Psoas muscle (tissue), 8 donors: ENCODE measurements around the gene ZC3H18. TPM values are rescaled to one million over a fixed set of nuclear protein-coding genes. Genes with fewer than 3 reads are reported as not detected.
A peak's percentile ranks its signal among the peaks of the same experiment; 100 is the strongest.

Source experiments
- ATAC-seq, 4 donors: fragments of 200-7000 bp; cut with Tn5 transposase; one replicate each; pipeline ENCODE4 v1.9.1; 2020; ENCODE audit warnings: moderate library complexity in 3 of 4, mild to moderate bottlenecking in 2 of 4
- DNase-seq, 2 donors: peaks; one replicate each; pipeline ENCODE4 v3.0.0-alpha.2; 2020
- H3K27ac ChIP-seq: fragments of 200-600 bp; one replicate; pipeline ENCODE4 v1.8.0; 2022
- H3K27me3 ChIP-seq, 3 donors: fragments of 200-600 bp in 1 of 3; one replicate each; pipeline versions ENCODE4 v1.6.1 to v1.8.0; 2013 to 2022; ENCODE audit warnings: low read length in 2 of 3, mild to moderate bottlenecking in 2 of 3, moderate library complexity in 1 of 3; ENCODE audit not compliant: insufficient read depth in 3 of 3
- H3K36me3 ChIP-seq, 2 donors: fragments of 200-600 bp in 1 of 2; one replicate each; pipeline versions ENCODE4 v1.6.1 to v1.8.0; 2013 to 2022; ENCODE audit warnings: low read depth in 1 of 2, mild to moderate bottlenecking in 1 of 2, moderate library complexity in 1 of 2; ENCODE audit not compliant: insufficient read depth in 1 of 2
- H3K4me1 ChIP-seq: fragments of 200-600 bp; one replicate; pipeline ENCODE4 v1.8.0; 2022
- H3K4me3 ChIP-seq: fragments of 200-600 bp; one replicate; pipeline ENCODE4 v1.8.0; 2022; ENCODE audit warnings: mild to moderate bottlenecking
- H3K9me3 ChIP-seq: fragments of 200-600 bp; one replicate; pipeline ENCODE4 v1.8.0; 2022
- WGBS, 3 donors: extraction: QIAGEN DNeasy Blood & Tissue Kit; methylation state at CpG; one replicate each; pipeline versions ENCODE4 v1.1.6 to v1.1.7; 2013; 5-methylcytosine and 5-hydroxymethylcytosine counted together
- intact Hi-C, 2 donors: fragments of 100-400 bp; cut with DNase I; formaldehyde crosslinking; loops; one replicate each; pipeline versions ENCODE4 v1.11.0 to v1.14.2; 2022
- polyA plus RNA-seq, 3 donors: library from polyadenylated mRNA; stranded (reverse); fragments of 200-250 nt; gene quantifications; one replicate each; pipeline ENCODE4 v1.2.3, GENCODE V29; 2013
- total RNA-seq, 4 donors: library from RNA; stranded (reverse); fragmentation: NEBNext Ultra II Directional in 2 of 4; extraction: Animal tissue kit (Norgen Biotek cat#: 25700) in 2 of 4; gene quantifications; one replicate each; pipeline versions ENCODE4 v1.2.1 to v1.2.4, GENCODE V29; 2021 to 2023
- TF ChIP-seq, protein P1 (sequence below): fragments of 200-600 bp; IDR thresholded peaks from one replicate; pipeline ENCODE4 v1.8.0; 2022; ENCODE audit warnings: antibody characterized with exemption
- donor health status: healthy with polysubstance abuse.
- donor health status: DM: no; HTN: no; CAD: no; lungs with moderate emphysema.
- donor health status: Bipolar disorder and iron deficiency.
- donor health status: healthy.
- donor health status: DM: yes; HTN: yes; CAD: no.
- donor health status: DM: no; HTN: no; CAD: no.
- donor health status: DM: no; HTN: no; CAD: no.
- donor health status: DM: yes; HTN: yes; CAD: no.

Gene ZC3H18
- total and polyA plus RNA-seq, 7 donors: 19.9 to 36.0 (median 28.5) TPM

DNA sequence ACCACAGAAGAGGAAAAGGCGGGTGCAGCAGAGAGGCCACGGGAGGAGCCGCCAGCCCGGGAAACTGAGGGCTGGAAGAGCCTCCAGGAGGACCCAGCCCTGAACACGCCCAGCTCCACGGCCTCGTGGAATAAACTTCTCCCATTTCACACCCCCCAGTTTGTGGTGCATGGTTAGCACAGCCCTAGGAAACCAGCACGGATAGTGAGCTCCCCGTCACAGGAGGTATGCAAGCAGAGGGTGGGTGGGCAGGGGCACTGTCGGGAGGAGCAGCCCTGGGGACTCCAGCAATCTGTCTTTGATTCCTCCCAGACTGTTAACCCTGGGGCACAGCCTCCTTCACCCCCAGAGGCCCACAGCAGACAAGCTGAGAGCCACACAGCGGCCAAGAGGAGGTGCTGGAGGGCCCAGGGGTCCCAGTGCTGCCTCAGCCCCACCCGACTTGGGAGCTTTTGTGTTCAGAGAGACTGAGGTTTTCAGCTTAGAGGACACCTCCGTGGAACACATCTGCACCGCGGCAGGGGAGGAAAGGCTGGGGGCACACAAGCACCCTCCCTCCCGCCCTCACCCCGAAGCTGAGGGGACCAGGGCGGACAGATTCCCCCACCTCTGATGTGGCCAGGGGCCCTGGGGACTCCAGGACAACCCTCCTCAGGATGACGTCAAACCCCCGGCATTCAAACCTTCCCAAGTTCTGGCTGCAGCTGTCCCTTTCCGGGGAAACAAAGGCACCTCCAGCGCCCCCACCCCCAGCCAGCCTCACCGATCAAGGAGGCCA is 66.5 kb downstream of the ZC3H18 start:
- no peak for ATAC-seq
- Histone ChIP-seq H3K9me3 (no peaks in the 10 kb centered on the region), H3K27me3 (peaks cover 0 to 34% (median 16%) of the 10 kb centered on the region in 3 donors), H3K4me1 (no peaks in the 10 kb centered on the region), H3K27ac (no peak overlapping the region), H3K36me3 (peaks cover 0 to 17% of the 10 kb centered on the region in 2 donors), H3K4me3 (no peak overlapping the region)
- TF ChIP-seq, protein P1, sequence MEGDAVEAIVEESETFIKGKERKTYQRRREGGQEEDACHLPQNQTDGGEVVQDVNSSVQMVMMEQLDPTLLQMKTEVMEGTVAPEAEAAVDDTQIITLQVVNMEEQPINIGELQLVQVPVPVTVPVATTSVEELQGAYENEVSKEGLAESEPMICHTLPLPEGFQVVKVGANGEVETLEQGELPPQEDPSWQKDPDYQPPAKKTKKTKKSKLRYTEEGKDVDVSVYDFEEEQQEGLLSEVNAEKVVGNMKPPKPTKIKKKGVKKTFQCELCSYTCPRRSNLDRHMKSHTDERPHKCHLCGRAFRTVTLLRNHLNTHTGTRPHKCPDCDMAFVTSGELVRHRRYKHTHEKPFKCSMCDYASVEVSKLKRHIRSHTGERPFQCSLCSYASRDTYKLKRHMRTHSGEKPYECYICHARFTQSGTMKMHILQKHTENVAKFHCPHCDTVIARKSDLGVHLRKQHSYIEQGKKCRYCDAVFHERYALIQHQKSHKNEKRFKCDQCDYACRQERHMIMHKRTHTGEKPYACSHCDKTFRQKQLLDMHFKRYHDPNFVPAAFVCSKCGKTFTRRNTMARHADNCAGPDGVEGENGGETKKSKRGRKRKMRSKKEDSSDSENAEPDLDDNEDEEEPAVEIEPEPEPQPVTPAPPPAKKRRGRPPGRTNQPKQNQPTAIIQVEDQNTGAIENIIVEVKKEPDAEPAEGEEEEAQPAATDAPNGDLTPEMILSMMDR: no peak
- no peak for DNase-seq
- 66 to 72% (median 69%) methylated on average over 22 to 23 of the region's 23 CpGs for WGBS, 3 donors
- intact Hi-C loops: no loop called here

DNA sequence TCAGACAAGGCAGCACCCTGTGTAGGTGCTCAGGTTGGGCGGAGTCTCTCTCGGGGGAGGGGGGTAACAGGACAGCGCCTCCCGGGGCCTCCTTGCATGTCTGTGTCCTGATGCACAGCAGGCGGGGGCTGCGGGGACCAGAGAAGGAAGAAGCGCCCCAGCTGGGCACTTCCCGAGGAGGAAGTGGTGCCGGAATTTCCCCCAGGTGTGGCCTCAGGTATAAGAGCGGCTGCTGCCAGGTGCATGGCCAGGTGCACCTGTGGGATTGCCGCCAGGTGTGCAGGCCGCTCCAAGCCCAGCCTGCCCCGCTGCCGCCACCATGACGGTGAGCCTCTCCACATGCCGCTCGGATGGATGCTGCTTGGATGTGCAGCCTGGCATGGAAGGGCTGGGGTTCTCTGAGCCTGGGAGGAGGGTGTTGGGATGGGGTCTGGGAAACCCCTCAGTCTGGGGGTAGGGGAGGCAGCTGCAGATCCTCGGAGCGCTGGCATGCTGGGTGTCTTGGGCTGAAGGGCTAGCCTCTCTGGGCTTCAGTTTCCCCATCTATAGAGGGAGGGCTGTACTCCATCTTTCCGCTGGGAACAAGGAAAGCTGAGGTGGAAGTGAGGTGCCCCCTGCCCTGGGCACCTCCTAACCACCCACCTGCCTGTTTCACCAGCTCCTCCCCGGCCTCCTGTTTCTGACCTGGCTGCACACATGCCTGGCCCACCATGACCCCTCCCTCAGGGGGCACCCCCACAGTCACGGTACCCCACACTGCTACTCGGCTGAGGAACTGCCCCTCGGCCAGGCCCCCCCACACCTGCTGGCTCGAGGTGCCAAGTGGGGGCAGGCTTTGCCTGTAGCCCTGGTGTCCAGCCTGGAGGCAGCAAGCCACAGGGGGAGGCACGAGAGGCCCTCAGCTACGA is 68.4 kb downstream of the ZC3H18 start, which contains the start of gene IL17C:
TSS of gene IL17C (plus strand) at position 250 of the 908 bp plus-strand sequence. CDS start at position 320, 70 bp downstream.
- no peak for ATAC-seq
- H3K27me3 ChIP-seq: peaks cover 0 to 34% (median 16%) of the 10 kb centered on the region in 3 donors
- no peak for DNase-seq

DNA sequence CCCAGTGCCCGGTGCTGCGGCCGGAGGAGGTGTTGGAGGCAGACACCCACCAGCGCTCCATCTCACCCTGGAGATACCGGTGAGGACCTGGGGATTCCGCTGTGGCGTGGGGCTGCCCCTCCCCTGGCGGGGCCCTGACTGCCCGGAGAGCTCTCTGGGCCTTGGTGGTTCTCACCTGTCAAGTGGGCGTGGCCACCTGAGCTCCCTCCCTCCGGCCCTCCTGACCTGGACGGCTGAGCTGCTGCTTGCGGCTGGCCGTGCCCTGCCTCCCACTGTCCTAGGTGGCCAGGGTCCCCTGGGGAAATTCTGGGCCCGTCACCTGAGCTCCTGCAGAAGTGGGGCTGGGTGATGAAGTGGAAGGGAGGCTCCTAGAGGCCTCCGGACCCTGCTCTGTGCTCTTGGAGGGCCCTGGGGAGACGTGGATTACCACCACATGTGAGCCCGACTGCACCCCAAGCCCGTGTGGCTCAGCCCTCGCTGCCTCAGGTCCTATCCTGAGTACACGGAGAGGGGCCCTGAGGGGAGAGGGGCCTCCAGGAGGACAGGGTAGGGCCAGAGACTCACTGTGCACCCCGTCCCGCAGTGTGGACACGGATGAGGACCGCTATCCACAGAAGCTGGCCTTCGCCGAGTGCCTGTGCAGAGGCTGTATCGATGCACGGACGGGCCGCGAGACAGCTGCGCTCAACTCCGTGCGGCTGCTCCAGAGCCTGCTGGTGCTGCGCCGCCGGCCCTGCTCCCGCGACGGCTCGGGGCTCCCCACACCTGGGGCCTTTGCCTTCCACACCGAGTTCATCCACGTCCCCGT is 69.2 kb downstream of the ZC3H18 start:
- intact Hi-C loops: no loop called here
- peaks cover 0 to 34% (median 16%) of the 10 kb centered on the region in 3 donors for H3K27me3 ChIP-seq
- no peaks in the 10 kb centered on the region for H3K36me3 ChIP-seq
- H3K27ac ChIP-seq: no peak overlapping the region
- no peaks in the 10 kb centered on the region for H3K9me3 ChIP-seq
- TF ChIP-seq, protein P1: no peak
- H3K4me1 ChIP-seq: no peaks in the 10 kb centered on the region
- ATAC-seq (peak in 3 of 4 donors; percentile 7 to 27 (median 22)), DNase-seq (no peak)
- 15 to 19% (median 15%) methylated on average over 29 to 45 of the region's 45 CpGs for WGBS, 3 donors
- H3K4me3 ChIP-seq: no peak overlapping the region

More for the DNA sequence above, 68.4 kb downstream of the ZC3H18 start, which contains the start of gene IL17C:
- Histone ChIP-seq H3K36me3 (peaks cover 0 to 2% of the 10 kb centered on the region in 2 donors), H3K4me1 (no peaks in the 10 kb centered on the region), H3K27ac (no peak within 1 kb of the TSS), H3K4me3 (no peak within 1 kb of the TSS), H3K9me3 (no peaks in the 10 kb centered on the region)
- intact Hi-C loops: no loop called here
- 44 to 45% (median 45%) methylated on average over 25 to 27 of the region's 27 CpGs for WGBS, 3 donors
- TF ChIP-seq, protein P1: no peak

DNA sequence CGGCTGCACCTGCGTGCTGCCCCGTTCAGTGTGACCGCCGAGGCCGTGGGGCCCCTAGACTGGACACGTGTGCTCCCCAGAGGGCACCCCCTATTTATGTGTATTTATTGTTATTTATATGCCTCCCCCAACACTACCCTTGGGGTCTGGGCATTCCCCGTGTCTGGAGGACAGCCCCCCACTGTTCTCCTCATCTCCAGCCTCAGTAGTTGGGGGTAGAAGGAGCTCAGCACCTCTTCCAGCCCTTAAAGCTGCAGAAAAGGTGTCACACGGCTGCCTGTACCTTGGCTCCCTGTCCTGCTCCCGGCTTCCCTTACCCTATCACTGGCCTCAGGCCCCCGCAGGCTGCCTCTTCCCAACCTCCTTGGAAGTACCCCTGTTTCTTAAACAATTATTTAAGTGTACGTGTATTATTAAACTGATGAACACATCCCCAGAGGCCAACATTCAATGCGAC is 69.9 kb downstream of the ZC3H18 start:
- H3K27ac ChIP-seq: no peak overlapping the region
- WGBS, 3 donors: 24 to 39% (median 36%) methylated on average over 13 of the region's 13 CpGs
- DNase-seq (no peak), ATAC-seq (no peak)
- H3K4me1 ChIP-seq: no peaks in the 10 kb centered on the region
- intact Hi-C loops: no loop called here
- H3K27me3 ChIP-seq: peaks cover 0 to 34% (median 16%) of the 10 kb centered on the region in 3 donors
- no peaks in the 10 kb centered on the region for H3K36me3 ChIP-seq
- H3K4me3 ChIP-seq: no peak overlapping the region
- TF ChIP-seq, protein P1: no peak
- no peaks in the 10 kb centered on the region for H3K9me3 ChIP-seq
